K562 (cell line): ENCODE data around the gene DYNLT4. TPM values are rescaled to one million over a fixed set of nuclear protein-coding genes. Genes with fewer than 3 reads are reported as not detected.

Experiments used
- CHD1 ChIP-seq: fragments of 200-600 bp; sonication (generic); IDR thresholded peaks from one replicate; pipeline ENCODE4 v1.6.1; 2012; ENCODE audit warnings: mild to moderate bottlenecking, moderate library complexity, low read length, inconsistent platforms
- DIDO1 ChIP-seq: fragments of 450-650 bp; IDR thresholded peaks from 2 replicates; pipeline ENCODE4 v1.6.1; 2016; ENCODE audit warnings: low read depth, missing biosample characterization, missing genetic modification characterization
- FUS ChIP-seq: fragments of 200-400 bp; formaldehyde crosslinking; optimal IDR thresholded peaks from 2 replicates; pipeline ENCODE3; 2017; ENCODE audit warnings: low read depth, low read length
- HMGXB4 ChIP-seq: sonication (generic); formaldehyde crosslinking; IDR thresholded peaks from 2 replicates; pipeline ENCODE4 v1.8.1; 2023; ENCODE audit warnings: mild to moderate bottlenecking, missing genetic modification reagents
- HNRNPH1 ChIP-seq: fragments of 200-400 bp; formaldehyde crosslinking; optimal IDR thresholded peaks from 2 replicates; pipeline ENCODE3; 2017; ENCODE audit warnings: low read depth, mild to moderate bottlenecking, low read length, moderate library complexity
- ILF3 ChIP-seq: fragments of 450-650 bp; IDR thresholded peaks from 2 replicates; pipeline ENCODE4 v1.6.1; 2018; ENCODE audit warnings: antibody characterized with exemption, mild to moderate bottlenecking, moderate library complexity, borderline replicate concordance
- MCM2 ChIP-seq: fragments of 450-650 bp; IDR thresholded peaks from 2 replicates; pipeline ENCODE4 v1.6.1; 2017; ENCODE audit warnings: low read depth, mild to moderate bottlenecking
- PRDM10 ChIP-seq: fragments of 450-650 bp; IDR thresholded peaks from 2 replicates; pipeline ENCODE4 v1.6.1; 2018; ENCODE audit not compliant: partially characterized antibody
- RAD21 ChIP-seq, 2 experiments: fragments of 250-450 bp in 1 of 2; fragments of 450-650 bp in 1 of 2; sonication (Bioruptor Pico) in 1 of 2; formaldehyde crosslinking in 1 of 2; IDR thresholded peaks in 1 of 2; conservative IDR thresholded peaks in 1 of 2; 2 replicates each; pipeline versions ENCODE4 v1.4.0 to v1.8.0; 2020 to 2022; ENCODE audit warnings: mild to moderate bottlenecking in 2 of 2, moderate library complexity in 1 of 2
- RCOR1 ChIP-seq, 2 experiments: IDR thresholded peaks; 2 replicates each; pipeline ENCODE4 v1.6.1; 2012; ENCODE audit warnings: low read depth in 2 of 2, low read length in 2 of 2, borderline replicate concordance in 1 of 2, improper control_type of control experiment in 1 of 2
- SRSF1 ChIP-seq: fragments of 200-400 bp; formaldehyde crosslinking; IDR thresholded peaks from 2 replicates; pipeline ENCODE4 v1.6.1; 2017; ENCODE audit warnings: mild to moderate bottlenecking, low read depth, low read length, moderate library complexity
- TEAD2 ChIP-seq: fragments of 450-650 bp; IDR thresholded peaks from 2 replicates; pipeline ENCODE4 v1.6.1; 2016; ENCODE audit warnings: missing genetic modification characterization, control low read depth, missing compliant biosample characterization
- THRA ChIP-seq: fragments of 450-650 bp; IDR thresholded peaks from 2 replicates; pipeline ENCODE4 v1.6.1; 2017; ENCODE audit warnings: mild to moderate bottlenecking, moderate library complexity
- USF2 ChIP-seq: sonication (generic); formaldehyde crosslinking; IDR thresholded peaks from 2 replicates; pipeline ENCODE4 v1.5.0; 2020; ENCODE audit warnings: missing genetic modification reagents
- ZKSCAN3 ChIP-seq: fragments of 250-450 bp; sonication (Bioruptor Pico); IDR thresholded peaks from 2 replicates; pipeline ENCODE4 v1.4.0; 2020
- polyA plus RNA-seq, 8 experiments: library from polyadenylated mRNA; depleted of rRNA in 4 of 8; stranded (reverse) in 5 of 8; unstranded in 3 of 8; fragments of >200 nt; fragmentation: Nextera tagmentation in 2 of 8; fragmentation: Illumina TruSeq in 1 of 8; extraction: Ambion mirVana in 2 of 8; extraction: Trizol in 1 of 8; gene quantifications; 2 replicates each; pipeline versions ENCODE4 v1.2.1 to v1.2.3, GENCODE V29; 2011 to 2014; ENCODE audit warnings: inconsistent platforms in 1 of 8, missing spikeins in 1 of 8
- total RNA-seq, 7 experiments: library from RNA; depleted of rRNA in 6 of 7; stranded (reverse); fragments of >200 nt in 6 of 7; fragmentation: Illumina TruSeq in 2 of 7; extraction: Trizol in 2 of 7; gene quantifications; 2 replicates each; pipeline versions ENCODE4 v1.2.1 to v1.2.3, GENCODE V29; 2011 to 2021; ENCODE audit warnings: low replicate concordance in 1 of 7
- TF ChIP-seq, protein P1 (sequence below): fragments of 450-650 bp; formaldehyde crosslinking; IDR thresholded peaks from 2 replicates; pipeline ENCODE4 v1.4.0; 2022; ENCODE audit warnings: missing genetic modification characterization
- TF ChIP-seq, protein P2 (sequence below): sonication (generic); formaldehyde crosslinking; IDR thresholded peaks from 2 replicates; pipeline ENCODE4 v1.8.0; 2022; ENCODE audit warnings: missing genetic modification reagents, mild to moderate bottlenecking, moderate library complexity, borderline replicate concordance

Gene DYNLT4
- total and polyA plus RNA-seq, 9 of the 15 experiments (the other 6 are each of a cell fraction or from before 2014, with no cell fraction given), result 0.29 to 0.73 TPM; not detected in 7

DNA sequence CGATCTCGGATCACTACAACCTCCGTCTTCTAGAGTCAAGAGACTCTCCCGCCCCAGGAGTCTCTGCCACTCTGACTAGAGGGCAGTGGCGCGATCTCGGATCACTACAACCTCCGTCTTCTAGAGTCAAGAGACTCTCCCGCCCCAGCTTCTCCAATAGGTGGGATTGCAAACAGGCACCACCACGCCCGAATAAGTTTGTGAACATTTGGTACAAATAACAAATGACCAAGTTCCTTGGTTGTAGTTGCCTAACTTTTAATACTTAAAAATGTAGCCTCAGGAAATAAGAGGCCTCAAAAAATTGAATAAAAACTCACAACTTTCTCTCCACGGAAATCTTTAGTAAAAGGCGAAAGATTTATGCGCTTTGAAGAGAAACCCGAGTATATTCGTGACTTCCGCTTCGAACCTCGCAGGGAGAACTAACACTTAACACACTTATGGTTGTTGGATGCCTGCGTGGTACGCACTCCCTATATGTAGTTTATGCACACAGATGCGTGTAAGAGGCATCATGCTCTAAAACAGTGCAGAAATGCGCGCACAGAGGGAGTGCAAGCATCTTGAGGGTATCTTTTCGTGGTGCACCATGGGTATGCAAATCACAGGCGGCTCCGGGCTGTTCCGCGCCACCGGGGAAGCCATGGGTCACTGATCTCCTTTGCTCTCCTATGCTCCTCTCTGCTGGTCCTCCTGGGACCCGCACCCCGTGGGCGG, 12.6 kb upstream of the DYNLT4 start (continued):
- TF ChIP-seq HMGXB4 (no peak), RAD21 (CRISPR knock-in tag; conservative IDR thresholded peaks at IDR 0.05 in 1 of 2, IDR thresholded peaks at IDR 0.05 in 1 of 2) (peak; percentile 41 to 53; a peak in 3 of 4 replicates), ZKSCAN3 (CRISPR knock-in tag) (no peak), PRDM10 (peak; percentile 36), MCM2 (no peak), TEAD2 (tag) (no peak), SRSF1 (no peak), RCOR1 (IDR thresholded peaks at IDR 0.05; ENCODE audit: borderline replicate concordance in 1 of 2, low read depth in 2 of 2, low read length in 2 of 2) (peak; percentile 78 to 86), THRA (no peak), CHD1 (no peak), HNRNPH1 (no peak), FUS (no peak), ILF3 (peak; percentile 99), USF2 (CRISPR knock-in tag) (no peak), DIDO1 (tag) (no peak)
- TF ChIP-seq, protein P1, sequence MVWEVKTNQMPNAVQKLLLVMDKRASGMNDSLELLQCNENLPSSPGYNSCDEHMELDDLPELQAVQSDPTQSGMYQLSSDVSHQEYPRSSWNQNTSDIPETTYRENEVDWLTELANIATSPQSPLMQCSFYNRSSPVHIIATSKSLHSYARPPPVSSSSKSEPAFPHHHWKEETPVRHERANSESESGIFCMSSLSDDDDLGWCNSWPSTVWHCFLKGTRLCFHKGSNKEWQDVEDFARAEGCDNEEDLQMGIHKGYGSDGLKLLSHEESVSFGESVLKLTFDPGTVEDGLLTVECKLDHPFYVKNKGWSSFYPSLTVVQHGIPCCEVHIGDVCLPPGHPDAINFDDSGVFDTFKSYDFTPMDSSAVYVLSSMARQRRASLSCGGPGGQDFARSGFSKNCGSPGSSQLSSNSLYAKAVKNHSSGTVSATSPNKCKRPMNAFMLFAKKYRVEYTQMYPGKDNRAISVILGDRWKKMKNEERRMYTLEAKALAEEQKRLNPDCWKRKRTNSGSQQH (CRISPR knock-in tag), result peak; percentile 99
- TF ChIP-seq, protein P2, sequence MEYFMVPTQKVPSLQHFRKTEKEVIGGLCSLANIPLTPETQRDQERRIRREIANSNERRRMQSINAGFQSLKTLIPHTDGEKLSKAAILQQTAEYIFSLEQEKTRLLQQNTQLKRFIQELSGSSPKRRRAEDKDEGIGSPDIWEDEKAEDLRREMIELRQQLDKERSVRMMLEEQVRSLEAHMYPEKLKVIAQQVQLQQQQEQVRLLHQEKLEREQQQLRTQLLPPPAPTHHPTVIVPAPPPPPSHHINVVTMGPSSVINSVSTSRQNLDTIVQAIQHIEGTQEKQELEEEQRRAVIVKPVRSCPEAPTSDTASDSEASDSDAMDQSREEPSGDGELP, result peak; percentile 68
